A549 (cell line): Measurements from ENCODE around the gene RHBDF2.

Experiments used
- ELK1 ChIP-seq: fragments of 150-350 bp; IDR thresholded peaks from 2 replicates; pipeline ENCODE4 v1.6.1; 2014; ENCODE audit warnings: low read depth, mild to moderate bottlenecking, low read length
- FOXS1 ChIP-seq: fragments of 250-450 bp; sonication (Bioruptor Pico); IDR thresholded peaks from 2 replicates; pipeline ENCODE4 v1.5.0; 2020; ENCODE audit warnings: mild to moderate bottlenecking, moderate library complexity
- JUN ChIP-seq, 2 experiments: fragments of >200 bp; sonication (Bioruptor Twin); formaldehyde crosslinking; IDR thresholded peaks; 2 replicates in 1 of 2; 3 replicates in 1 of 2; pipeline ENCODE4 v1.6.1; 2016 to 2017
- MAX ChIP-seq: IDR thresholded peaks from 2 replicates; pipeline ENCODE4 v1.6.1; 2012
- MYC ChIP-seq: IDR thresholded peaks from 2 replicates; pipeline ENCODE4 v1.6.1; 2012; ENCODE audit warnings: mild to moderate bottlenecking, inconsistent platforms, low read length, improper control_type of control experiment, borderline replicate concordance
- REST ChIP-seq: fragments of 200-600 bp; sonication (generic); IDR thresholded peaks from 2 replicates; pipeline ENCODE4 v1.6.1; 2016; ENCODE audit warnings: antibody characterized with exemption, mild to moderate bottlenecking, moderate library complexity
- TF ChIP-seq, protein P1 (sequence below): fragments of >200 bp; sonication (Bioruptor Twin); formaldehyde crosslinking; IDR thresholded peaks from 3 replicates; pipeline ENCODE4 v1.5.1; 2016

DNA sequence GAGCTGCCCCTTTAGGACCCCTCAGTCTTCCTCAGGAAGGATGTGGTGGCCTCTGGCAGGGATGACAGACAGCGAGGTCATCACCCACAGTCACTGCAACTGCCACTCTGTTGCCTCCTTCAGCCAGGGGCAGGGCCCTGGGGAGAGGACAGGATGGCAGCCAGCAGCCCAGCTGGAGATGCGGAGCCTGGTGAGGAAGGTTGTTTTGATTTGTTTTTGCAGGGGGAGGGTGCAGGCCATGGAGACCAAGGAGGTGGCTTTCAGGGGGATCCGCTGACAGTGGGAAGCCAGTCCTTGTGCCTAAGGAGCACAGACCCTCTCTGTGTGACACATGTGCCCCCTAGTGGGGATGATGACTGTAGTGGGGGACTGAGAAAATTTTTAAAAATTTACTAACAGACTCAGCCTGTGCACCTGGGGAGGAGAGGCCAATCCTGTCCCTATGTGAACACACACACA lies 46.0 kb upstream of the RHBDF2 start:
- TF ChIP-seq ELK1 (no peak), MYC (no peak), MAX (no peak), JUN (IDR thresholded peaks at IDR 0.05) (no peak), REST (no peak), FOXS1 (CRISPR knock-in tag) (no peak)
- TF ChIP-seq, protein P1, sequence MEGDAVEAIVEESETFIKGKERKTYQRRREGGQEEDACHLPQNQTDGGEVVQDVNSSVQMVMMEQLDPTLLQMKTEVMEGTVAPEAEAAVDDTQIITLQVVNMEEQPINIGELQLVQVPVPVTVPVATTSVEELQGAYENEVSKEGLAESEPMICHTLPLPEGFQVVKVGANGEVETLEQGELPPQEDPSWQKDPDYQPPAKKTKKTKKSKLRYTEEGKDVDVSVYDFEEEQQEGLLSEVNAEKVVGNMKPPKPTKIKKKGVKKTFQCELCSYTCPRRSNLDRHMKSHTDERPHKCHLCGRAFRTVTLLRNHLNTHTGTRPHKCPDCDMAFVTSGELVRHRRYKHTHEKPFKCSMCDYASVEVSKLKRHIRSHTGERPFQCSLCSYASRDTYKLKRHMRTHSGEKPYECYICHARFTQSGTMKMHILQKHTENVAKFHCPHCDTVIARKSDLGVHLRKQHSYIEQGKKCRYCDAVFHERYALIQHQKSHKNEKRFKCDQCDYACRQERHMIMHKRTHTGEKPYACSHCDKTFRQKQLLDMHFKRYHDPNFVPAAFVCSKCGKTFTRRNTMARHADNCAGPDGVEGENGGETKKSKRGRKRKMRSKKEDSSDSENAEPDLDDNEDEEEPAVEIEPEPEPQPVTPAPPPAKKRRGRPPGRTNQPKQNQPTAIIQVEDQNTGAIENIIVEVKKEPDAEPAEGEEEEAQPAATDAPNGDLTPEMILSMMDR, result peak; percentile 80
